Epidermal melanocyte (primary cell): ENCODE measurements around the gene POU3F2.

ENCODE experiments used
- DNase-seq: peaks from one replicate; pipeline ENCODE4 v3.0.0; 2011; ENCODE audit warnings: low spot score; ENCODE audit not compliant: insufficient read length

POU3F2 gene

GRCh38 chr6:98843271-98844243 lies 9.2 kb downstream of the POU3F2 start:
- DNase-seq: no peak

GRCh38 chr6:98844244-98845210 lies 10.2 kb downstream of the POU3F2 start:
- DNase-seq: no peak

- DNase-seq: peak; percentile 90
These were observed 11.0 kb downstream of the POU3F2 start for GRCh38 chr6:98845211-98846020.

GRCh38 chr6:98846021-98846380 lies 11.6 kb downstream of the POU3F2 start:
- no peak for DNase-seq

GRCh38 chr6:98847416-98847778 lies 13.0 kb downstream of the POU3F2 start:
- no peak for DNase-seq

GRCh38 chr6:98847779-98848538 lies 13.6 kb downstream of the POU3F2 start:
- no peak for DNase-seq

- no peak for DNase-seq
These were observed 14.3 kb downstream of the POU3F2 start for GRCh38 chr6:98848539-98849242.

DNA sequence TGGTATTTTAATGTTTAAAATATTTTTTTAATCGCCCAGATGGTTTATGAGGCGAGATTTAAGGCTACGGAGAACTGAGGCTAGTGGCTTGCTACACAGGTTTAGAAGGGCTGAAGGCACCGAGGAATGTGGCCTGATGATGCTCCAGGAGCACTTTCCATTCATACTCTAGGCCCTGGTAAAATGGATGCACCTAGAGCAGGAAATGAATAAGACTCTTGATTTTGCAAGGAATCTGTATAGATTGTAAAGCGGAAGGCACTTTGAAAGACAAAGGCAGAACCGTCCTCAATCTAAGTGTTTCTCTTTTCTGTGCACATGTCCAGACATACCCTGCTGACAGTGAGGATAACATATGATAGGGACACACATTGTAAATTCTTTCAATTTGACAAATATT lies 30.1 kb downstream of the POU3F2 start:
- DNase-seq: no peak

DNA sequence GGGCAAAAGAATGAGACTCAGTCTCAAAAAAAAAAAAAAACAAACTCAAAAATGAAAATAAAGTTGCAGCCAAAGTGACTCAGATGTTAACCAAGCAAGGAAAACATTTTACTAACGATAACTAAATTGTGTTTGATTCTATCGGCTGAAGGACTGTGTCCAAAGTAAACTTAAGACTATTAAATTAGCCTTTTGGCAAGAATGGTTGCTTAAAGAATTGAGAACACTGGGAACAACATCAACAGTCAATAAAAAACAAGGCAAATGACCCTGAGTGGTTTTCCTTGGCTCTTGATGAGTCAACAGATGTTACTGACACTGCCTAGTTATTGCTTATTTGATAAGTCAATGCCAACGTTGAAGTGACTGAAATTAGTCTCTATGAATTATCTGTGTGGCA lies 36.7 kb downstream of the POU3F2 start:
- no peak for DNase-seq

DNA sequence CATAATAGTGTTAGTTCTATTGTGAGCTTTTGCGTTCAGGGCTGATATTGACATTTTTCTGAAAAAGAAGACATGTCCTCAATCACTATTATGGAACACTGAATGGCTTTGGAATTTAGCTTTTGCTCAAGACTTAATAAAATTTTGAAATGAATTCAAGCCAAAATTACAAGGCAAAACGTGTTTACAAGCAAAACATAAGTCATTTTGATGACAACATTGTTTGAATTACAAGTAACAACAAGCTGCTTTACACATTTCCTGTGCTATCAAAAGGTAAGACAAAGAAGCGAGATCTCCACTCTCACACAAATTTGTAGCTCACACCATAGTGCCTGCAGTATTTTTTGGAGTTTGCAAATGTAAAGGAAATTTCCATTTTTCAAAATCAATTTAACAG lies 37.4 kb downstream of the POU3F2 start:
- no peak for DNase-seq

- no peak for DNase-seq
These were observed 41.0 kb downstream of the POU3F2 start for GRCh38 chr6:98875375-98875774.

GRCh38 chr6:98877250-98877649 lies 42.9 kb downstream of the POU3F2 start:
- no peak for DNase-seq

DNA sequence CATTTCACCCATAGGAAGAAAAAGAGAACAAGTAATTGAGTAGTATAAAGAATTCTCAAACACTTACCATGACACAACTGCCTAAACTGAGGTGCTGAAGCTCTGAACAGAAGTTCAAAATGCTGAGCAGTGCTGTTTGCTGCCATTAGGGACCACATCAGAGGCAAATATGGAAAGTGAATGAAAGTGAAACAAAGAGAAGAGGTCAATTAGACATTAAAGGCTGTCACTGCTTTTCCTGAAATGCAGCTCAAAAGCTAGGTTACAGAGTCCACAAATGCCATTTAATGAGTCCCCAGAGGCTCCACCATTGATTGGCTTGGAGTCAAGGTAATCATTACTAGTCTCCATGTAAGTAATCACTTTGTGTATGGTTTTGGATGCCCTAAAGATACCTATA lies 46.1 kb downstream of the POU3F2 start:
- no peak for DNase-seq

- no peak for DNase-seq
These were observed 51.0 kb downstream of the POU3F2 start for GRCh38 chr6:98885330-98885729.

GRCh38 chr6:98887650-98888049 lies 53.3 kb downstream of the POU3F2 start:
- DNase-seq: no peak
